ENCODE measurements around the gene PAPPA2. TPM values are rescaled to one million over a fixed set of nuclear protein-coding genes. Genes with fewer than 3 reads are reported as not detected.

The PAPPA2 gene
- total and polyA plus RNA-seq, 2 donors (not counting 1 experiment from before 2014, with no cell fraction given): not detected

DNA sequence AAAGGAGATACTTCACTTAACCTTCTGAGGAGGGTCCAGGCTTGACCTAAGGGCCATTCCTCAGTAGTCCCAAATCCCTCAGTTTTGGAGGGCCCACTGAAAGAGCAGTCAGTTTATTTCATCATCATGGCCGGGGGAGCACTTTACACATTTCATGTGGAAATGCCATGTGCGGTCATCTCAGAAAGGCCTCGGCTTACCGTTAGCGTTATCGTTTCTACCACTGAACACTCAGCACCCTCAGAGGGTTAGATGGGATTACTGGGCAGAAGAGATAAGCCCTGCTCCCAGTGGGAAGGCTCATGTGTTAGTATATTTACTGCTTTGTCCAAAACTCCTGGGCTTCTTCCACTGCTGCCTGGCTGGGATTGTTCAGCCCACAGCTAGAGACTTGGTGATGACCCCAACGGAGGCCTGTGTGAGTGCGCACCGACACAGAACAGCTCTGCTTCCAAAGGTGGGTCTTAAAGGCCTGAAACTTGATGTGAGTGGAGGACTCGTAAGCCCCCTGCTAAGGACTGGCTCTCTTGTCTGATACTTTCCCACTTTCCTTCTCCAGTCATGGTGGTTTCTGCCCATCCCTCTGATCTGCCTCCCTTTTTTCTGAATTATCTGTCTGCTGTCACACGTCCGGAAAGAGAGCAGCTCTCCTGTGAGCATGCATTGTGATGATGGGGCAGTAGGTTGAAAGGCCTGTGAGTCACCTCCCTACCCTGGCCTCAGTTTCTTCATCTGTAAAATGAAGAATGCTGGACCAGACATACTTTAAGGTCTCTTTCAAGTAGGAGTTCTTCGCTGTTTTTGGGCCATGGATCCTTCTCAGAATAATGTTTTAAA is 417.0 kb downstream of the PAPPA2 start:
- no peaks in the 10 kb centered on the region for H3K79me2 ChIP-seq (ENCODE audit: control insufficient read depth, insufficient read depth, low read length)
- no peaks in the 10 kb centered on the region for H4K20me1 ChIP-seq (ENCODE audit: control insufficient read depth, insufficient read depth, low read length, poor library complexity, severe bottlenecking)
- no peaks in the 10 kb centered on the region for H3K36me3 ChIP-seq (replicated peaks in 1 of 2; ENCODE audit: control extremely low read depth in 1 of 2, control insufficient read depth in 1 of 2, extremely low read depth in 1 of 2, insufficient read depth in 2 of 2, low read length in 1 of 2)
- ChIA-PET CTCF (interaction anchor here (1.1 to 1.4 kb wide), 2 partner anchors 9 to 1734 kb away, joined by 5 to 9 read pairs; no protein-coding TSS in a partner anchor), POLR2A (no interaction called here)
- ATAC-seq (ENCODE audit: low read depth): no peak
- no peak overlapping the region for H3K4me2 ChIP-seq (replicated peaks; ENCODE audit: low read depth, low read length, poor library complexity, severe bottlenecking)
- H3K4me1 Mint-ChIP-seq: no peaks in the 10 kb centered on the region
- no peak overlapping the region for H3K4me3 Mint-ChIP-seq
- H3K9me3 Mint-ChIP-seq (ENCODE audit: insufficient read depth): no peaks in the 10 kb centered on the region
- H3K27me3 ChIP-seq (replicated peaks in 1 of 4; ENCODE audit: control extremely low read depth in 1 of 4, control insufficient read depth in 3 of 4, insufficient read depth in 4 of 4, low read length in 3 of 4): no peaks in the 10 kb centered on the region
- H2AFZ ChIP-seq (ENCODE audit: insufficient read depth, low read depth, low read length, poor library complexity, severe bottlenecking): no peak overlapping the region
- no peaks in the 10 kb centered on the region for H3K9me3 ChIP-seq (ENCODE audit: control extremely low read depth in 1 of 3, control insufficient read depth in 2 of 3, insufficient read depth in 1 of 3, low read length in 2 of 3)
- H3K27me3 Mint-ChIP-seq: no peaks in the 10 kb centered on the region
- no peak overlapping the region for H3K4me3 ChIP-seq (ENCODE audit: control extremely low read depth in 1 of 5, extremely low read depth in 1 of 5, insufficient read depth in 1 of 5, low read depth in 2 of 5, low read length in 4 of 5)
- no peak for TF ChIP-seq EZH2 (IDR thresholded peaks at IDR 0.05; ENCODE audit: borderline replicate concordance, insufficient read depth, low read depth, low read length, poor library complexity, severe bottlenecking)
- TF ChIP-seq, protein P1, sequence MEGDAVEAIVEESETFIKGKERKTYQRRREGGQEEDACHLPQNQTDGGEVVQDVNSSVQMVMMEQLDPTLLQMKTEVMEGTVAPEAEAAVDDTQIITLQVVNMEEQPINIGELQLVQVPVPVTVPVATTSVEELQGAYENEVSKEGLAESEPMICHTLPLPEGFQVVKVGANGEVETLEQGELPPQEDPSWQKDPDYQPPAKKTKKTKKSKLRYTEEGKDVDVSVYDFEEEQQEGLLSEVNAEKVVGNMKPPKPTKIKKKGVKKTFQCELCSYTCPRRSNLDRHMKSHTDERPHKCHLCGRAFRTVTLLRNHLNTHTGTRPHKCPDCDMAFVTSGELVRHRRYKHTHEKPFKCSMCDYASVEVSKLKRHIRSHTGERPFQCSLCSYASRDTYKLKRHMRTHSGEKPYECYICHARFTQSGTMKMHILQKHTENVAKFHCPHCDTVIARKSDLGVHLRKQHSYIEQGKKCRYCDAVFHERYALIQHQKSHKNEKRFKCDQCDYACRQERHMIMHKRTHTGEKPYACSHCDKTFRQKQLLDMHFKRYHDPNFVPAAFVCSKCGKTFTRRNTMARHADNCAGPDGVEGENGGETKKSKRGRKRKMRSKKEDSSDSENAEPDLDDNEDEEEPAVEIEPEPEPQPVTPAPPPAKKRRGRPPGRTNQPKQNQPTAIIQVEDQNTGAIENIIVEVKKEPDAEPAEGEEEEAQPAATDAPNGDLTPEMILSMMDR (IDR thresholded peaks at IDR 0.05): no peak
- no peak overlapping the region for H3K9ac ChIP-seq (ENCODE audit: low read length)
- DNase-seq: no peak
- no peak overlapping the region for H3K27ac Mint-ChIP-seq
- 87% methylated on average over 5 of the region's 13 CpGs for WGBS (ENCODE audit: insufficient coverage)
- intact Hi-C loops (cut with micrococcal nuclease): loop anchor here (2.0 kb wide), 2 partner anchors 319 to 505 kb away; no protein-coding TSS in a partner anchor
- H3K4me1 ChIP-seq (ENCODE audit: control insufficient read depth in 2 of 2, insufficient read depth in 2 of 2, low read length in 2 of 2): no peaks in the 10 kb centered on the region
- no peak overlapping the region for H3K27ac ChIP-seq (ENCODE audit: low read length in 2 of 2)

All from B cell (primary cell).